ENCODE measurements around the gene SLCO2A1.
A peak's percentile ranks its signal among the peaks of the same experiment; 100 is the strongest.

The SLCO2A1 gene

GRCh38 chr3:134060561-134061385 lies 31.0 kb upstream of the SLCO2A1 start:
- DNase-seq = no peak

- DNase-seq = peak; percentile 44
Measured at GRCh38 chr3:134059671-134060560, 30.2 kb upstream of the SLCO2A1 start.

DNA sequence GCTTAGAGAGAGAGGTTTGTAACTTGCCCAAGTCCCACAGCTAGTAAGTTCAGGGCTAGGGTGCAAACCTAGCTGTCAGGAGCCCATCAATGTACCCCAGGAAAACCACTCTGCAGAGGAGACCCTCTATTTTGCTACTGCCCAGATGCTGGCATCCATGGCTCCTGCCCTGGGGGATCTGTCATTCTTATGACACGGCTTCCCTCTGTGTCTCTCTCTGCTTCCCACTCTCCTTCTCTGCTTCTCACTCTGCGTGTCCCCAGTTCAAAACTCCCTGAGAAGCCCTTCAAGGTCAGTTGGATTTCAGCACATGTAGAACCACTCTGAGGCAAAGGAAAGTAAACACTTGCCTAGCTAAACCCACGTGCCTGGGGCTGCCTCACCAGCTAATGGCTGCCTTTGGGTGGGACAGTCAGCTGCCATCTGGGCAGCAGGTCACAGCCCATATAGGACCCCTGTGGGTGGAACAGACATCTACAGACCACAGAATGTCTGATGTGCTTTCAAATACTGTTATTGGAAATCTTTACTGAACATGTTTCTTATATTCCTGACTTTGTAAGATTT lies 29.4 kb upstream of the SLCO2A1 start:
- no peak for DNase-seq

DNA sequence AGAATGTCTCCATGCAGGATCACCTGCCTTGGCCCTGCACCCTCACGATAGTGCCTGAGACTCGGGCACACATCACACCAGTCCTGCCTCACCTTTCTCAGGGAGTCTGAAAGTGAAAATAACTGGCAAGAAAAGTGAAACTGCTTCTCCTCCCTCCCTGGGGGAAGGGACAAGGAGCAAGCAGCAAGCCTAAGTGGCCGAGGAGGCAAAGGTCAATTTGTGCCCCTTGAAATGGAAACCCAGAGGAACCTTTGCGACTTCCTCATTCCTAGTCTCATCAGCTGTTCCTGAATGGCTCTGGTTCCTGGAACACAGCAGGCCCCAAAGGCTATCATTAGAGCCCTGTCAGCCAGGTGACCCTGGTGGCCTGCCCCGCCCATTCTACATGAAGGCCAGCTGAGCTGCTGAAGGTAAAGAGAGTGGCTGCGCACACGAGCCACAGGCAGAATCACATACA lies 28.0 kb upstream of the SLCO2A1 start:
- no peak for DNase-seq

- DNase-seq = peak; percentile 51
Measured at GRCh38 chr3:134057006-134057653, 27.4 kb upstream of the SLCO2A1 start.

GRCh38 chr3:134056464-134056891 lies 26.8 kb upstream of the SLCO2A1 start:
- no peak for DNase-seq

GRCh38 chr3:134055661-134056060 lies 25.9 kb upstream of the SLCO2A1 start:
- no peak for DNase-seq

DNA sequence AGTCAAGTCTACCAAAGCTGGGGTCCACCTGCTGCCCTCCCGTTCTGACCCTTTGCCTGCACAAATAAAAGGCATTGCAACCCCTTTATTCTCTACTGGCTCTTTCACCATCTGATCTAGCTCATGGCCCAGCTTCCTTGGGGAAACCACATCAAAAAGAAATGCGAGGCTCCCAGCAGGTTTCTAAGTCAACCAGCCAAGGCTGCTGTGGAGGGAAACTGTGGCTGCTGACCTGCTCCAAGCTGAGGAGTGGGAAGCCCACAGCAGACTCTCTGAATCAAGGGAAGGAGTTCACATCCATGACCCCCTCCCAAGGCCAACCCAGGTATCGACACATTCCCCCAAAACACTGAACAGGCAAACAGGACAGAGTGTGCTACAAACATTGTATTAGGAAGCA lies 25.2 kb upstream of the SLCO2A1 start:
- no peak for DNase-seq

DNA sequence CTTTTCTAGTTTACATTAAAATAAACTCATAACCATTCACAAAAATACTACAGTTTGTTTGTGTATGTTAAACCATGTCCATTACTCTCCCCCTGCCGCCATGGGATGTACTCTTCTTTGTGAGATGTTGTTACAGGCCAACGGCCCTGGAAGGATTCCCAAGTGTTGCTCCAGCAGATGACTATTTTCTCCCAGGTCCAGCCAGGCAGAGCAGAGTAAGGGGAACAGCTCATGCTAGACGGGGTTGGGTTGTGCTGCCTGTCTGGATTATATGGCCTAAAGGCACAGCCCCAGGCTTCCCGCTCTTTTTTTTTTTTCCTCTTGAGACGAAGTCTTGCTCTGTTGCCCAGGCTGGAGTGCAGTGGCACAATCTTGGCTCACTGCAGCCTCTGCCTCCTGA lies 24.5 kb upstream of the SLCO2A1 start:
- no peak for DNase-seq

GRCh38 chr3:134052370-134052769 lies 22.6 kb upstream of the SLCO2A1 start:
- DNase-seq = no peak

- no peak for DNase-seq
Measured at GRCh38 chr3:134049676-134050075, 20.0 kb upstream of the SLCO2A1 start.

DNA sequence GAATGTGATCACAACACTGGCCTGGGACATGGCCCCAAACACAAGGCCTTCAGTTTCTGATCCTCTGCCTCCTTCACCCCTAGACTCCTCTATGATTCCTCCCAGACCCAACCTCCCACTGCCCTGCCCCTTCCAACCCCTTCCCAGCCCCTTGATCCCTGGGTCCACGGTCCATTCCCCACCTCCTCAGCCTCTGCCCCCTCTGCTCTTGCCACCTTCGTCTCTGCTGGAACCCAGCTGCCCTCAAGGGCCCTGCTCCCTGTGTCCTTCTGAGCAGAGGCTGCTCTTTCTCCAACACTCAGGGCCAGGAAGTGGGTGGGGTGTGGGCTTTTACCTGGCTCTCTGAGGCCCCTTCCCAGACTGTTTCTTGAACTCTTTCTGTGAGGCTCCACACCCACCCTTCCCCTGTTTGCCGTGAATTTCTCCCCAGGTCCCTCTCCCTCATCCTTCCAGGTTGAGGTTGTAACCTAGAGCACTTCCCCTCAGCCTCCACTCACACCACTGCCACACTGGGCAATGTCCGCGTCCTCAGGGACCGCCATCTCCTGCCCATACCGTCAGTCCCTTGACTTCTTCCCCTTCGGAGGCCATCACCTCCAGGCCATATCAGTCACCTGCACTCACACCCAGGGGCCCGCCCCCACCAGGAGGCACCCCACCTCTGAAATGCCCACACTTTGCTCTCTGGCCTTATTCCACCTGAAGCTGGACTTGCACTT lies 18.7 kb upstream of the SLCO2A1 start:
- DNase-seq = no peak

DNA sequence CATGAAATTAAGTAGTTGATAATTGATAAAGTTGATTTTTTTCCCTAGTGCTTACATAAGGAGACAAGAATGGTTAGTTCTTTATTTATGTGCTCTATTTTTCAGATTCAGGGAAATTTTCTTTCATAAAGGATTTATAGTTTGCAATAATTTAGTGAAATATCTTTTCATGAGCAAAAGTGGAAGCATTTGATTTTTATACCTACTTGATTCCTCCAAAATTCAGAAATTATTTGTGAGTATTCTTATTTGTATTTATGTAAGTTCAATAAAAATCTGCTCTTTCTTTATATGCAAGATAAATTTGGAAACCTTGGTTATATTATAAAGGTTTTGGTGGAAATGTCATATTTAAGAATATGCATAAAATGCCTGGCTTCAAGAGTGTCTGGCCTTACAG lies 14.7 kb upstream of the SLCO2A1 start:
- no peak for DNase-seq

DNA sequence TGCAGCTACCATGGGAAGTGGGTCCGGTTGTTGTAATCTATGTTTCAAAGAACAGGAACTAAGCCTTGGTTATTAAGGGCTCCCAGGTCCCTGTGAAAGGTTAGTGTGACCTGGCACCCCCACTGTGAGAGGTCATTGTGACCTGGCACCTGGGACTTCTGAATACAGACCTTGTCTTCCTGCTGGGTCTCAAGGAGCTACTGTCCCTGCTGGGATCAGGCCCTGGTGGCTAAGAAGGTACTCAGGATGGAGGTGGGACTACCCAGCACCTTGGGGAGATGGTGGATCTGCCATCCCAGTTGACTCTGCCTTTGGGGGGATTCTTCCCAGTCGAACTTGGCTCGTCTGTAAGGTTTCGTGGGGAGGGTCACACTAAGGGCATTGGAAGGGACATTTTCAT lies 10.3 kb upstream of the SLCO2A1 start:
- no peak for DNase-seq

- no peak for DNase-seq
Measured at GRCh38 chr3:134039161-134039862, 9.6 kb upstream of the SLCO2A1 start.

- DNase-seq = no peak
Measured at GRCh38 chr3:134038716-134039115, 9.0 kb upstream of the SLCO2A1 start.

DNA sequence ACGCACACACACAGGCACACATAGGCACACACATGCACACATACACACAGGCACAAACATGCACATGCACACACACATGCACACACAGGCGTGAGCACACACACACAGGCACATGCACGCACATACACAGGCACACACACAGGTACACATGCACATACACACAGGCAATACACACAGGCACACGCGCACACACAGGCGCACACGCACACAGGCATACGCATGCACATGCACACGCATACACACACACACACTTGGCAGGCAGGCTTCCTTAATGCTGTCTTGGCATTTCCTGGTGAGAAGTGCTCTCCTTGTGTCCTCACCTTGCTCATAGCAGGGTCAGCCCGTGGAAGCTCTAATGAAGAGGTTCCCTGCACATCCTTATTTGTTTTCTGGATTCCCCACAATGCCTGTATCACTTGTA lies 8.4 kb upstream of the SLCO2A1 start:
- DNase-seq = no peak

- no peak for DNase-seq
Measured at GRCh38 chr3:134037168-134037567, 7.4 kb upstream of the SLCO2A1 start.

DNA sequence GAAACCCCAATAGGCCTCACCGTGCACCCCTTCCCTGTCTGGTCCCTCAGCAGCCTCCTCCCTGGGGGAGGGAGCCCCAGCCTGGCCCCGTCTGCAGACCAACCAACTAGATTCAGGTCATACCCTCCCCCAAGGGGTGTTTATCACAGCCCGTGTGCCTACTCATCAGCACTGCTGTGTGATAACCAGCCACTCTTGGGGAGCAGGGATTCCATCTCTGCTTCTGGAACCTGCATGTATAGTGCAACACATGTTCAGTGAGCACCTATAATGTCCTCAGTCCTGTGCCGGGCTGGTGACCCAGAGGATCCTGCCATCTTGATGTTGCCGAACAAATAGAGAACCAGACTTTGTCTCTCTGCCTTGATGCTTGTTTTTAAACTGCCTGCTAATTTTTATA lies 6.6 kb upstream of the SLCO2A1 start:
- DNase-seq = no peak

DNA sequence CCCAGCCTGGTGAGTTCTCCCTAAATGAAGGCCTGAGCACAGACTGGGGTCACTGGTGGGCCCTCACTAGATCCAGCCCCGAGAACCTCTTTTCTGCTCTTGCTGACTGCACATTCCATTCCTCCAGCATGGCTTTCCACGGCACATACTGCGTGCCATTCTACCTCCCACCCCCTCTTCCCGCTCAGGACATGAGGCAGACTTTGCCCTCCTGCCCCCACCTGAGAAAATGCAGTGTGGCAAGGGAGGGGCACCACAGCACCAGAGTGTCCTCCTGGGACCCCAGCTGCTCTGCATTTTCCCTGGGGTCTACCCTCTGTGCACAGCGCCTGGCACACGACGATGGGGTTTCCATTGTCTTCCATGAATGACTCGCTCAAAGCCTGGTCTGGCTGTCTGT lies 6.1 kb upstream of the SLCO2A1 start:
- DNase-seq = no peak

DNA sequence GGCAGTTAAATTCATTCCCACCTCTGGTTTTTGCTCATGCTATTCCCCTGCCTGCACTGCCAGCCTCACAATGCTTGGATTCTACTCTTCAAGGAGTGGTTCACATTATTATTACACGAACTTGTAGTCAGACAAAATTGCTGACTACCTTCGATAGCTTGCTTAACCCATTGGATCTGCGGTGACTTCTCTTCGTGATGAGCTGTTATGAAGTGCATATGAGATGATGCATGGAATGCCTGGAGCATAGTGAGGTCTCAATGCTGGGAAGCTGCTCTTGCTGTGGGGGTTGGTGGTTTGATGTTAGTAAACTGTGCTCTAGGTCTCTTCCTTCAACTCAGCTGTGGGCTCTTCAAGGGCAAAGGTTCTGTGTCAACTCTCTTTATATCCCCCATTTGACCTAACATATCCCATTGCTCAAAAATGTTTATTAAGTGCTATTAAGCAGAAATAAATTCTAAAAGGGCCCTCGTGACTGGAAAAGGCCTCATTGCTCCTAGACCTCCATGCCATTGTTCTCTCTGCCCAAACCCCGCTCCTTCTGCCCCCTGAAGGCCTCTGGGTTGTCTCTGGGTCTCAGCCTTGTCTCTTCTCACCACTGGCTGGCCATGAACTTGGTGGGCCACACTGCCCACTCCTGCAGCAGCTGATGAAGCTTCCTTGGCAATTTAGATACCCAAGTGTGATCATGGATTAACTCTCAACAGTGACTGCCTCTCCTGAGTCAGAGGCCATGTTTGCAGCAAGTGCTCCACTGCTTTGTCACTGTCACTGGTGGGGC lies 4.5 kb upstream of the SLCO2A1 start:
- peak; percentile 80 for DNase-seq
